Natural killer cell (primary cell): ENCODE measurements around the gene PSMD6. TPM values are rescaled to one million over a fixed set of nuclear protein-coding genes. Genes with fewer than 3 reads are reported as not detected.

Source experiments
- ATAC-seq, 3 donors: fragments of 150-1000 bp in 2 of 3; fragments of 200-7000 bp in 1 of 3; cut with Tn5 transposase; 1 replicate in 1 of 3; 2 replicates in 2 of 3; pipeline ENCODE4 v1.10.0; 2021; ENCODE audit warnings: mild to moderate bottlenecking in 2 of 3, moderate library complexity in 2 of 3
- DNase-seq, 2 donors: peaks; one replicate each; pipeline versions ENCODE4 v3.0.0 to v3.0.0-alpha.2; 2013 to 2021; ENCODE audit warnings: mixed read lengths in 1 of 2
- H3K27ac ChIP-seq: one replicate; pipeline ENCODE4 v1.5.1; 2013; ENCODE audit warnings: mild to moderate bottlenecking, low read length
- H3K27me3 ChIP-seq: one replicate; pipeline ENCODE4 v1.6.1; 2013; ENCODE audit warnings: low read length; ENCODE audit not compliant: control insufficient read depth, insufficient read depth
- H3K36me3 ChIP-seq: one replicate; pipeline ENCODE4 v1.6.1; 2013; ENCODE audit warnings: low read length; ENCODE audit not compliant: control insufficient read depth, insufficient read depth
- H3K4me1 ChIP-seq: one replicate; pipeline ENCODE4 v1.6.1; 2013; ENCODE audit warnings: low read length; ENCODE audit not compliant: control insufficient read depth, insufficient read depth
- H3K4me3 ChIP-seq: one replicate; pipeline ENCODE4 v1.5.1; 2013; ENCODE audit warnings: low read length
- H3K9me3 ChIP-seq: one replicate; pipeline ENCODE4 v1.6.1; 2013; ENCODE audit warnings: low read length; ENCODE audit not compliant: control insufficient read depth, insufficient read depth
- H3K27ac Mint-ChIP-seq, 2 donors: one replicate each; pipeline ENCODE4 v1.8.0; 2022; ENCODE audit warnings: mild to moderate bottlenecking in 2 of 2, mixed read lengths in 2 of 2, moderate library complexity in 1 of 2
- H3K27me3 Mint-ChIP-seq, 2 donors: one replicate each; pipeline ENCODE4 v1.8.0; 2022; ENCODE audit warnings: low read depth in 2 of 2, mixed read lengths in 2 of 2
- H3K36me3 Mint-ChIP-seq: one replicate; pipeline ENCODE4 v1.8.0; 2022; ENCODE audit warnings: mixed read lengths
- H3K4me1 Mint-ChIP-seq, 2 donors: one replicate each; pipeline ENCODE4 v1.8.0; 2022; ENCODE audit warnings: mixed read lengths in 2 of 2
- H3K4me3 Mint-ChIP-seq: one replicate; pipeline ENCODE4 v1.8.0; 2022; ENCODE audit warnings: mild to moderate bottlenecking, moderate library complexity, mixed read lengths
- H3K9me3 Mint-ChIP-seq, 2 donors: one replicate each; pipeline ENCODE4 v1.8.0; 2022; ENCODE audit warnings: mixed read lengths in 2 of 2
- CTCF ChIP-seq: fragments of 200-600 bp; IDR thresholded peaks from one replicate; pipeline ENCODE4 v1.8.0; 2022; ENCODE audit warnings: antibody characterized with exemption
- WGBS: methylation state at CpG from one replicate; pipeline ENCODE4 v1.1.7; 2013; ENCODE audit warnings: missing lambda C conversion rate; ENCODE audit not compliant: insufficient coverage; 5-methylcytosine and 5-hydroxymethylcytosine counted together
- intact Hi-C: fragments of 100-400 bp; cut with micrococcal nuclease; formaldehyde crosslinking; loops from one replicate; pipeline ENCODE4 v1.14.2; 2022
- total RNA-seq, 4 donors: library from RNA; stranded (reverse); fragments of 120-200 nt in 1 of 4; gene quantifications; one replicate each; pipeline versions ENCODE4 v1.2.3 to v1.2.4, GENCODE V29; 2013 to 2022

PSMD6 gene
- total RNA-seq, 3 donors from 2014 or later (not counting 1 experiment from before 2014, with no cell fraction given) = 84.4 to 105 (median 102) TPM

GRCh38 chr3:63966007-63966406 is 57.3 kb downstream of the PSMD6 start:
- intact Hi-C loops = loop anchor here (5.0 kb wide), 1 partner anchor 54 kb away; the partner anchor contains the start of gene SCAANT1
- no peaks in the 10 kb centered on the region for H3K36me3 Mint-ChIP-seq
- Histone ChIP-seq H3K9me3 (no peaks in the 10 kb centered on the region), H3K27me3 (no peaks in the 10 kb centered on the region), H3K27ac (no peak overlapping the region), H3K36me3 (peaks cover 5% of the 10 kb centered on the region), H3K4me1 (peaks cover 22% of the 10 kb centered on the region), H3K4me3 (no peak overlapping the region)
- peaks cover 54 to 56% of the 10 kb centered on the region in 2 donors for H3K4me1 Mint-ChIP-seq
- H3K27me3 Mint-ChIP-seq = no peaks in the 10 kb centered on the region
- H3K27ac Mint-ChIP-seq = peak overlapping the region; percentile 95 to 99
- H3K9me3 Mint-ChIP-seq = no peaks in the 10 kb centered on the region
- ATAC-seq = no peak
- TF ChIP-seq CTCF = no peak
- 96% methylated on average over 4 of the region's 4 CpGs for WGBS
- no peak overlapping the region for H3K4me3 Mint-ChIP-seq
- no peak for DNase-seq

GRCh38 chr3:63964681-63965485 is 58.4 kb downstream of the PSMD6 start:
- no peak overlapping the region for H3K4me3 Mint-ChIP-seq
- no peak for DNase-seq
- H3K27me3 ChIP-seq = no peaks in the 10 kb centered on the region
- 86% methylated on average over 5 of the region's 6 CpGs for WGBS
- no peaks in the 10 kb centered on the region for H3K9me3 ChIP-seq
- H3K9me3 Mint-ChIP-seq = no peaks in the 10 kb centered on the region
- ATAC-seq = no peak
- TF ChIP-seq CTCF = no peak
- intact Hi-C loops = loop anchor here (5.0 kb wide), 1 partner anchor 53 kb away; the partner anchor contains the start of gene SCAANT1
- no peak overlapping the region for H3K27ac ChIP-seq
- no peaks in the 10 kb centered on the region for H3K36me3 Mint-ChIP-seq
- H3K4me3 ChIP-seq = no peak overlapping the region
- H3K27me3 Mint-ChIP-seq = no peaks in the 10 kb centered on the region
- H3K36me3 ChIP-seq = no peaks in the 10 kb centered on the region
- peaks cover 50 to 52% of the 10 kb centered on the region in 2 donors for H3K4me1 Mint-ChIP-seq
- H3K4me1 ChIP-seq = peaks cover 15% of the 10 kb centered on the region
- H3K27ac Mint-ChIP-seq = peak overlapping the region; percentile 57 to 99

- WGBS = no CpG with 5 or more reads among the region's 1 CpG
- intact Hi-C loops = loop anchor here (2.0 kb wide), 1 partner anchor 15 kb away; no protein-coding TSS in a partner anchor
- no peak for TF ChIP-seq CTCF
- Mint-ChIP-seq H3K9me3 (no peaks in the 10 kb centered on the region), H3K27ac (peak overlapping the region in 1 of 2 donors; percentile 39), H3K27me3 (no peaks in the 10 kb centered on the region), H3K4me1 (peaks cover 39 to 41% of the 10 kb centered on the region in 2 donors), H3K36me3 (no peaks in the 10 kb centered on the region), H3K4me3 (no peak overlapping the region)
- H3K27ac ChIP-seq = no peak overlapping the region
- no peaks in the 10 kb centered on the region for H3K36me3 ChIP-seq
- no peaks in the 10 kb centered on the region for H3K27me3 ChIP-seq
- no peak for DNase-seq
- no peaks in the 10 kb centered on the region for H3K9me3 ChIP-seq
- H3K4me3 ChIP-seq = no peak overlapping the region
- peaks cover 15% of the 10 kb centered on the region for H3K4me1 ChIP-seq
- no peak for ATAC-seq
Measured at GRCh38 chr3:63963496-63963895, 59.8 kb downstream of the PSMD6 start.
